Gastrocnemius medialis (tissue), 4 donors: ENCODE data around the gene GALNTL6.

Experiments
- CTCF ChIP-seq, 5 experiments: fragments of 450-650 bp in 3 of 5; fragments of 200-600 bp in 2 of 5; sonication (generic) in 2 of 5; IDR thresholded peaks in 4 of 5; conservative IDR thresholded peaks in 1 of 5; 1 replicate in 4 of 5; 2 replicates in 1 of 5; pipeline ENCODE4 v1.5.1; 2016 to 2019; ENCODE audit warnings: antibody characterized with exemption in 5 of 5, mild to moderate bottlenecking in 3 of 5, moderate library complexity in 3 of 5
- POLR2A ChIP-seq, 2 donors: fragments of 450-650 bp; IDR thresholded peaks; one replicate each; pipeline ENCODE4 v1.6.1; 2017; ENCODE audit warnings: antibody characterized with exemption in 2 of 2, mild to moderate bottlenecking in 2 of 2, moderate library complexity in 2 of 2

- TF ChIP-seq CTCF (IDR thresholded peaks at IDR 0.05 in 4 of 5, conservative IDR thresholded peaks at IDR 0.05 in 1 of 5), result no peak
- TF ChIP-seq POLR2A (IDR thresholded peaks at IDR 0.05), result no peak
Measured at GRCh38 chr4:172040766-172041165, 227.6 kb downstream of the GALNTL6 start.
